Testis (tissue), 3 donors: ENCODE measurements around the gene AXIN1. TPM values are rescaled to one million over a fixed set of nuclear protein-coding genes. Genes with fewer than 3 reads are reported as not detected.

Experiments
- DNase-seq: peaks from one replicate; pipeline ENCODE4 v3.0.0-alpha.2; 2019
- H3K27ac ChIP-seq, 2 donors: fragments of 200-600 bp; sonication (generic); one replicate each; pipeline ENCODE4 v1.5.1; 2019
- H3K27me3 ChIP-seq: fragments of 200-600 bp; sonication (generic); one replicate; pipeline ENCODE4 v1.5.1; 2019
- H3K36me3 ChIP-seq: fragments of 200-600 bp; sonication (generic); one replicate; pipeline ENCODE4 v1.5.1; 2017; ENCODE audit warnings: low read depth; ENCODE audit errors: missing control alignments
- H3K4me1 ChIP-seq: fragments of 200-600 bp; sonication (generic); one replicate; pipeline ENCODE4 v1.5.1; 2019
- H3K4me3 ChIP-seq, 2 donors: fragments of 200-600 bp; sonication (generic); one replicate each; pipeline ENCODE4 v1.5.1; 2017 to 2019
- H3K9me3 ChIP-seq: fragments of 200-600 bp; sonication (generic); one replicate; pipeline ENCODE4 v1.5.1; 2017
- CTCF ChIP-seq, 3 experiments: fragments of 450-650 bp in 2 of 3; fragments of 200-600 bp in 1 of 3; sonication (generic) in 1 of 3; IDR thresholded peaks; one replicate each; pipeline ENCODE4 v1.5.1; 2016 to 2019; ENCODE audit warnings: antibody characterized with exemption in 3 of 3, mild to moderate bottlenecking in 2 of 3, moderate library complexity in 1 of 3
- POLR2A ChIP-seq: fragments of 450-650 bp; IDR thresholded peaks from one replicate; pipeline ENCODE4 v1.6.1; 2017; ENCODE audit warnings: antibody characterized with exemption, mild to moderate bottlenecking, moderate library complexity
- WGBS, 2 donors: methylation state at CpG; one replicate each; pipeline ENCODE4 v1.1.5; 2018; 5-methylcytosine and 5-hydroxymethylcytosine counted together
- intact Hi-C: fragments of 100-400 bp; cut with DNase I; formaldehyde crosslinking; loops from one replicate; pipeline ENCODE4 v1.15.1; 2023; ENCODE audit warnings: low total_unique reads
- polyA plus RNA-seq: library from polyadenylated mRNA; stranded (reverse); fragments of 350-450 nt; fragmentation: Illumina TruSeq; extraction: RNeasy Lipid Tissue Mini Kit (QIAGEN cat#74804); gene quantifications from one replicate; pipeline ENCODE4 v1.2.3, GENCODE V29; 2014; ENCODE audit warnings: low read depth, low replicate concordance; ENCODE audit not compliant: insufficient read depth
- total RNA-seq, 2 donors: library from RNA; depleted of rRNA; stranded (reverse); fragments of >200 nt; gene quantifications; one replicate each; pipeline ENCODE4 v1.2.3, GENCODE V29; 2016

The AXIN1 gene
- total and polyA plus RNA-seq, 3 donors from 2014 or later: 19.4 to 32.0 (median 30.6) TPM

- H3K9me3 ChIP-seq: no peaks in the 10 kb centered on the region
- TF ChIP-seq CTCF (IDR thresholded peaks at IDR 0.05) (no peak), POLR2A (no peak)
- 94 to 95% methylated on average over 5 of the region's 5 CpGs for WGBS, 2 donors
Measured at GRCh38 chr16:320206-320605, 32.3 kb downstream of the AXIN1 start.

GRCh38 chr16:318628-319027, 33.9 kb downstream of the AXIN1 start:
- WGBS, 2 donors: 87% methylated on average over 21 to 22 of the region's 22 CpGs
- no peaks in the 10 kb centered on the region for H3K4me1 ChIP-seq
- TF ChIP-seq CTCF (IDR thresholded peaks at IDR 0.05): no peak
- TF ChIP-seq POLR2A: no peak
- DNase-seq: no peak
- intact Hi-C loops: no loop called here
- H3K36me3 ChIP-seq: no peaks in the 10 kb centered on the region
- H3K4me3 ChIP-seq: no peak overlapping the region
- H3K9me3 ChIP-seq: no peaks in the 10 kb centered on the region
- no peak overlapping the region for H3K27ac ChIP-seq
- H3K27me3 ChIP-seq: no peaks in the 10 kb centered on the region

More at GRCh38 chr16:320206-320605, 32.3 kb downstream of the AXIN1 start:
- Histone ChIP-seq H3K27me3 (no peaks in the 10 kb centered on the region), H3K4me1 (no peaks in the 10 kb centered on the region), H3K4me3 (no peak overlapping the region), H3K27ac (no peak overlapping the region), H3K36me3 (no peaks in the 10 kb centered on the region)
- intact Hi-C loops: no loop called here
- no peak for DNase-seq

GRCh38 chr16:317583-317982, 34.9 kb downstream of the AXIN1 start:
- 91 to 95% methylated on average over 5 of the region's 5 CpGs for WGBS, 2 donors
- no peaks in the 10 kb centered on the region for H3K27me3 ChIP-seq
- H3K4me1 ChIP-seq: no peaks in the 10 kb centered on the region
- H3K36me3 ChIP-seq: no peaks in the 10 kb centered on the region
- intact Hi-C loops: no loop called here
- no peaks in the 10 kb centered on the region for H3K9me3 ChIP-seq
- TF ChIP-seq CTCF (IDR thresholded peaks at IDR 0.05) (no peak), POLR2A (no peak)
- DNase-seq: no peak
- no peak overlapping the region for H3K4me3 ChIP-seq
- no peak overlapping the region for H3K27ac ChIP-seq

GRCh38 chr16:316741-317464, 35.6 kb downstream of the AXIN1 start:
- Histone ChIP-seq H3K4me1 (no peaks in the 10 kb centered on the region), H3K27ac (no peak overlapping the region), H3K9me3 (no peaks in the 10 kb centered on the region), H3K4me3 (no peak overlapping the region), H3K27me3 (no peaks in the 10 kb centered on the region), H3K36me3 (no peaks in the 10 kb centered on the region)
- TF ChIP-seq POLR2A (no peak), CTCF (IDR thresholded peaks at IDR 0.05) (no peak)
- DNase-seq: no peak
- 90 to 96% methylated on average over 13 to 19 of the region's 19 CpGs for WGBS, 2 donors
- intact Hi-C loops: no loop called here

GRCh38 chr16:314795-315299, 37.7 kb downstream of the AXIN1 start:
- no peak for DNase-seq

More at GRCh38 chr16:314795-315299, 37.7 kb downstream of the AXIN1 start:
- H3K27ac ChIP-seq: no peak overlapping the region
- no peaks in the 10 kb centered on the region for H3K27me3 ChIP-seq
- WGBS, 2 donors: 83 to 84% methylated on average over 14 of the region's 14 CpGs
- H3K9me3 ChIP-seq: no peaks in the 10 kb centered on the region
- TF ChIP-seq POLR2A (no peak), CTCF (IDR thresholded peaks at IDR 0.05) (no peak)
- intact Hi-C loops: no loop called here
- no peak overlapping the region for H3K4me3 ChIP-seq
- H3K4me1 ChIP-seq: no peaks in the 10 kb centered on the region
- no peaks in the 10 kb centered on the region for H3K36me3 ChIP-seq
